NCI-H2107 (cell line): ENCODE measurements around the gene LTBR.
A peak's percentile ranks its signal among the peaks of the same experiment; 100 is the strongest.

Source experiments
- DNase-seq: peaks from one replicate; lab custom pipeline; 2025; lab: John Stamatoyannopoulos, UW

Gene LTBR

GRCh38 chr12:6368906-6369525, 14.9 kb upstream of the LTBR start:
- DNase-seq, result no peak

GRCh38 chr12:6369916-6370575, 13.9 kb upstream of the LTBR start:
- no peak for DNase-seq

DNA sequence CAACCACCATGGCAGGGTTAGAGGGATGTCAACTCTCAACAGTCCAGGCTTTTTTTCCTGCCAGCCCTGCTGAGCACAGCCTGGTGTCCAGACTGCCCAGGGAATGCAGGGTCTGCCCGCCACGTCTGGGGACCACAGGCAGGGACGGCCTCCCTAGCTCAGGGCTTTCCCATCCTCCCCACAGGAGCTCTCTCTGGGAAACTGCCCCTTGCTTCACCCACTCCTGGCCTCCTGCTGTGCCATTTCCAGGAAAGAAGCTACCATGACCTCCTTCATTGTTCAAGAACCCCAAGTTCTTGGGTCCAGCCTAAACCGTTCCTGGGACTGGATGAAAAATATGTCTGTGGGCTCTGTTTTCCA, 13.4 kb upstream of the LTBR start:
- DNase-seq, result no peak

GRCh38 chr12:6370994-6371754, 12.8 kb upstream of the LTBR start:
- DNase-seq, result peak; percentile 83

- peak; percentile 62 for DNase-seq
Measured at GRCh38 chr12:6372403-6373003, 11.5 kb upstream of the LTBR start.

- DNase-seq, result peak; percentile 76
Measured at GRCh38 chr12:6373022-6373787, 10.8 kb upstream of the LTBR start.

DNA sequence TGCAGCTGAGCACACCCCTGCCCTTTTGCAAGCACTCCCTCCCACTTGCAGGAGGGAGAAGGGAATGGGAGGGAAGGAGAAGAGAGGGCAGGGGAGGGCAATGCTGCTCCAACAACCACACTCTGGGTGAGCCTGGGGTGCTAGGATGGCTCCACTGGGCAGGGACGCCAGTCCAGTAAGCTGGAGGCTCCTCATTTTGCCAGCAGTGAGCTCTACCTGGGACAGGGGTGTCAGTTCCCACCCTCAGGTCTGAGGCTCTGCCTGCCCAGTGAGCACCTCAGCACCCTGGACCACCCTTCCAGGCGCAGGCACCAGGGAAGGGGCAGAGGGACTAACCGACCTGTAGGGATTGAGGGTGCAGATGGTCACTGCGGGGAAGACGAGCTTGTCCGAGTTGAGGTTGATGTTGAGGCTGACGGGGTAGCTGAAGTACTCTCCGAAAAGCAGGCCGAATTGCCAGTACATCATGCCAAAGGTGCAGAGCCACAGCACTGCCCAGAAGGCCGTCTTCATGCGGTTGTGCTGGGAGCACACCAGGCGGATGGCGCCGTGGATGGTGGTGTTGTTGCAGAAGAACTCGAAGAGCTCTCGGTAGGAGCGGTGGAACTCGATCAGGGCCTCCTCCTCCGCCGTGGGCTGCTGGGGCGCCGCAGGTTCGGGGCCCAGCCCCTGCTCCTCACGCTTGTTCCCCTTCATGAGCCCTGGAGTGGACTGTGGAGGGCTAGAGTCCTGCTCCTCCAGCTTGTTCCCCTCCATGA, 9.8 kb upstream of the LTBR start:
- no peak for DNase-seq

- DNase-seq, result no peak
Measured at GRCh38 chr12:6374786-6375160, 9.2 kb upstream of the LTBR start.

- peak; percentile 84 for DNase-seq
Measured at GRCh38 chr12:6375269-6376078, 8.5 kb upstream of the LTBR start, which contains the start of gene SCNN1A. SCNN1A (minus strand) TSS chr12:6375563; CDS start chr12:6374783, 780 bp downstream.

- no peak for DNase-seq
Measured at GRCh38 chr12:6376079-6376869, 7.7 kb upstream of the LTBR start.

GRCh38 chr12:6376870-6377666, 6.9 kb upstream of the LTBR start:
- no peak for DNase-seq

DNA sequence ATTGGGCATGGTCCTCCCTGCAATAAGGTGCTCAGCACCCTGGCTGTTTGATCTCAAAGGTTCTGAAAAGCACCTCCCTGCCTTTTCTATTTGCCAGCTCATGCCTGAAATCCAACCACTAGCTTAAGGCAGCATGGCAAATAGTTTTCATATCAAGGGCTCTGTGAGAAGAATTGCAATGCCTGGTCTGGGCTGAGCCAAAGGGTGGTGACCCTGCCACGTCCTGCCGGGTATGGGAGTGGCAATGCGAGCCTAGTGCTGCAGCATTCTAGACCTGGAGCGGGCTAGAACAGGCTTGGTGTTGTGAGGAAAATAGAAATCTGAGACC, 6.3 kb upstream of the LTBR start:
- DNase-seq, result no peak

DNA sequence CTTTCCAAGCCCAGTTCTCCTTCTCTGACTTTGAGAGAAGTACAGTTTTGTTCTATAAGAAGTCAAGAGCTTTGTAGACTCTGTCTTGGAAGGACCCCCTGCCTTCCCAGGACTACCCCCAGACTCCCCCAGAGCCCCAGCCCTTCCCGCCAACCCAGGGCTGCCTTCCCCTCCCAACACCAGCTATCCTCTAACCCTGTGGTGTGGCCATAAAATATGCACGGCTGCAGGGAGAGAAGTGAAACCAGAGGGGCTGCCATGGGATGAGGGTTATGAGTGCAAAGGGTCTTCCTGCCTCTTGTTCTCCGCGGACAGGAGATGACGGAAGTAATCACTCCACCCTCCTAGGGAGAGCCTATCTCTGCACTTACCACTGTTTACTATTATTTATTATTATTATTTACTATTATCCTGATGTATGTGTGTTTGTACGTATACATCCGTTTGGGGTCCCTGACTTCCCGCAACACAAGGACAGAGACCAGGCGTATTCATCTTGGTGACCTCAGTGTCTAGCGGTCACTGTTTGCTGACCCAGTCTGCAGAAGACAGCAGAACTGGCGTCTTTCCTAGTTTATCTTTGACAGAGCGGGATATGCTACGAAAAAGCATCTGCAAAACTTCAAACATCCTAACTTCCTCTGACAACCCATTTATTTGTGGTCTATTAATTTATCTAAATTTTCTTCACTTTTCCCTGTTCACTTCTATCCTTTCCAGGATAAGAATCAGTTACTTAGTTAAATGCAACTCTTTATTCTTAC, 5.1 kb upstream of the LTBR start:
- DNase-seq, result no peak

DNA sequence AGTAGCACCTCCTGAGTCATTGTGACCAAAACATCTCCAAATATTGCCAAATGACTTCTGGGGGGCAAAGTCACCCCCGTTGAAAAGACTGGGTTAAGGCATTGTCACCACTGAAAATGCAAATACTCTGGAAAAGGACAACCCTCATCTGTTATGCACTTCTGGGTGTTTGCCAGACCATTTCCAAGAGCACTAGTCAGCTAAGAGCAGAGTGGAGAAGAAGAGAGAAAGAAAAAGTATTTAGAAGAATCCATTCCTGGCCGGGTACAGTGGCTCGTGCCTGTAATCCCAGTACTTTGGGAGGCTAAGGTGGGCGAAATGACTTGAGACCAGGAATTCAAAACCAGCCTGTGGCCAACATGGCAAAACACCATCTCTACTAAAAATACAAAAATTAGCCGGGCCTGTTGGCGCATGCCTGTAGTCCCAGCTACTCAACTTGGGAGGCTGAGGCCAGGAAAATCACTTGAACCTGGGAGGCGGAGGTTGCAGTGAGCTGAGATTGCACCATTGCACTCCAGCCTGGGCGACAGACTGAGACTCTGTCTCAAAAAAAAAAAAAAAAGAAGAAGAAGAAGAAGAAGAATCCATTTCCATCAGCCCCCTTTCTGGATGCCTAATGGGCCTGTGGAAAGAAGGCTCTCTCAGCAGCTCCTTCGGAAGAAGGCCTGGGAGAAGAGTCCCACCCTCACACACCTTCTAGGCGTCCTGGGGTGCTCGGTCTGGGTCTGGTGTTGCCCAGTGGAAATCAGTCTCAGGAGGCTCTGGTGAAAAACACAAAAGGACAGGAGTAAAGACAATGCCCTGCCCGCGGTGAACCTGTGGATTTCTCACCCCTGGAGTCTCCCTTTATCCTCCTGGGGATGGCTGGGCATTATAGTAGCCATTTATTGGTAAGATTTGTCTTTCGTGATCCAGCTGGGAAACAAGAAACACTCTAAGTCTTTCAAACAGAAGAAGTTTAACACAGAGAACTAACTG, 3.5 kb upstream of the LTBR start:
- DNase-seq, result no peak

DNA sequence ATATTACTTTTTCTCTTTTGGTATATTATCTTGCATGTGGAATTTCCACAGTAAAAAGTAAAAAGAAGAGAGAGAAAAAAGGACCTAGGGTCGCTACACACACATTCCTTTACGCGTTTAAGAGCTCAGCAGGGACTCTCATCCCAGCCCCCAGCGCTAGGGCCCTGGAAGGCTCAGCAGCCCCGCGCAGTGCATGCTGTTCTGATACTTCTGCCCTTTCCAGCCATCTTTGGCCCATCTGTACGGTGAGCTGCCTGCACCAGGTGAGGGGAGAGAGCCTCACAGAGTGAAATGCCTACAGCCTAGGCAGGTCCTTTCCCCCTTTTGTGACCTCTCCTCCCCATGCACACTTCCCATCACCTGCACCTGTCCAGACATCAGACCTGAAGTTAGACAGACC, 1.6 kb upstream of the LTBR start:
- DNase-seq, result no peak

DNA sequence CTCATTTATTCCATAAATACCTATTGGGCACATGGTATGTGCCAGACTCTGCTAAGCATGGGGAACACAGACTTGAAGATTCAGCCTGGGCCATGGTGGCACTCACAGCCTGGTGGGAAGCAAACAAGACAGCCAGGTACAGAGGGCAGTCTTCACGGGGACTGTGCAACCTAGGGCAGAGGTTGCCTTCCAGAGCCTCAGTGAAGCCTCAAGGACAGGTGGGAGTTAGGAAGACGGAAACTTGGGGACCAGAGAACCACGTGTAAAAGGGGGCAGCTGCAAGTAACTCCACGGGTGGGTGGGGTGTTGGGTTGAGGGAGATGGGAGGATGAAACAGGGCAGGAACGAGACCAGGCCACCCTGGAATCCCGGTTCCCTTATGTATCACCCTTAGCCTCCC, 980 bp upstream of the LTBR start:
- DNase-seq, result no peak
